Chondrocyte (in vitro differentiated cells): ENCODE data around the gene GNG8. TPM values are rescaled to one million over a fixed set of nuclear protein-coding genes. Genes with fewer than 3 reads are reported as not detected.

Experiments used
- DNase-seq: peaks from one replicate; pipeline ENCODE4 v3.0.0; 2021; ENCODE audit warnings: mixed read lengths, low spot score
- H3K27ac Mint-ChIP-seq: one replicate; pipeline ENCODE4 v1.8.0; 2021; ENCODE audit warnings: mild to moderate bottlenecking, moderate library complexity, mixed read lengths; ENCODE audit not compliant: unreplicated experiment
- H3K27me3 Mint-ChIP-seq: 2 replicates; pipeline ENCODE4 v1.8.0; 2021; ENCODE audit warnings: low read depth, mixed read lengths
- H3K36me3 Mint-ChIP-seq: 2 replicates; pipeline ENCODE4 v1.8.0; 2021; ENCODE audit warnings: low read depth, mixed read lengths
- H3K4me1 Mint-ChIP-seq: 2 replicates; pipeline ENCODE4 v1.8.0; 2021; ENCODE audit warnings: low read depth, mild to moderate bottlenecking, mixed read lengths
- H3K4me3 Mint-ChIP-seq: one replicate; pipeline ENCODE4 v1.8.0; 2021; ENCODE audit warnings: mild to moderate bottlenecking, moderate library complexity, mixed read lengths; ENCODE audit not compliant: unreplicated experiment
- H3K9me3 Mint-ChIP-seq: 2 replicates; pipeline ENCODE4 v1.8.0; 2021; ENCODE audit warnings: low read depth, mixed read lengths
- CTCF ChIP-seq: fragments of 200-600 bp; sonication (generic); IDR thresholded peaks from 2 replicates; pipeline ENCODE4 v1.5.0; 2021; ENCODE audit warnings: antibody characterized with exemption, mild to moderate bottlenecking, moderate library complexity
- total RNA-seq: library from RNA; stranded (reverse); gene quantifications from 3 replicates; pipeline ENCODE4 v1.2.1, GENCODE V29; 2021

GNG8 gene
- total RNA-seq, 1 donor from 2014 or later: not detected

GRCh38 chr19:46648961-46649960, 13.3 kb upstream of the GNG8 start:
- no peaks in the 10 kb centered on the region for H3K27me3 Mint-ChIP-seq
- no peak for TF ChIP-seq CTCF
- no peaks in the 10 kb centered on the region for H3K4me1 Mint-ChIP-seq
- no peaks in the 10 kb centered on the region for H3K9me3 Mint-ChIP-seq
- no peak for DNase-seq
- H3K27ac Mint-ChIP-seq: no peak overlapping the region
- peaks cover 9% of the 10 kb centered on the region for H3K36me3 Mint-ChIP-seq
- no peak overlapping the region for H3K4me3 Mint-ChIP-seq

- H3K36me3 Mint-ChIP-seq: peaks cover 7% of the 10 kb centered on the region
- no peaks in the 10 kb centered on the region for H3K9me3 Mint-ChIP-seq
- H3K27me3 Mint-ChIP-seq: no peaks in the 10 kb centered on the region
- H3K27ac Mint-ChIP-seq: no peak overlapping the region
- no peak overlapping the region for H3K4me3 Mint-ChIP-seq
- no peak for DNase-seq
- no peak for TF ChIP-seq CTCF
- H3K4me1 Mint-ChIP-seq: no peaks in the 10 kb centered on the region
Observed at GRCh38 chr19:46648060-46648960, 12.3 kb upstream of the GNG8 start.

- Mint-ChIP-seq H3K4me1 (no peaks in the 10 kb centered on the region), H3K27me3 (no peaks in the 10 kb centered on the region), H3K27ac (no peak overlapping the region), H3K36me3 (peaks cover 7% of the 10 kb centered on the region), H3K4me3 (no peak overlapping the region), H3K9me3 (no peaks in the 10 kb centered on the region)
- DNase-seq: no peak
- no peak for TF ChIP-seq CTCF
Observed at GRCh38 chr19:46646402-46646801, 10.4 kb upstream of the GNG8 start.

GRCh38 chr19:46644720-46645119, 8.7 kb upstream of the GNG8 start:
- no peaks in the 10 kb centered on the region for H3K4me1 Mint-ChIP-seq
- no peaks in the 10 kb centered on the region for H3K27me3 Mint-ChIP-seq
- no peaks in the 10 kb centered on the region for H3K9me3 Mint-ChIP-seq
- DNase-seq: no peak
- no peak overlapping the region for H3K27ac Mint-ChIP-seq
- peaks cover 7% of the 10 kb centered on the region for H3K36me3 Mint-ChIP-seq
- H3K4me3 Mint-ChIP-seq: no peak overlapping the region
- TF ChIP-seq CTCF: no peak

- Mint-ChIP-seq H3K9me3 (no peaks in the 10 kb centered on the region), H3K27ac (no peak overlapping the region), H3K4me3 (no peak overlapping the region), H3K36me3 (no peaks in the 10 kb centered on the region), H3K27me3 (no peaks in the 10 kb centered on the region), H3K4me1 (no peaks in the 10 kb centered on the region)
- no peak for TF ChIP-seq CTCF
- DNase-seq: no peak
Observed at GRCh38 chr19:46640656-46641055, 4.7 kb upstream of the GNG8 start.
